ENCODE results near the gene EXOC7.

DNA sequence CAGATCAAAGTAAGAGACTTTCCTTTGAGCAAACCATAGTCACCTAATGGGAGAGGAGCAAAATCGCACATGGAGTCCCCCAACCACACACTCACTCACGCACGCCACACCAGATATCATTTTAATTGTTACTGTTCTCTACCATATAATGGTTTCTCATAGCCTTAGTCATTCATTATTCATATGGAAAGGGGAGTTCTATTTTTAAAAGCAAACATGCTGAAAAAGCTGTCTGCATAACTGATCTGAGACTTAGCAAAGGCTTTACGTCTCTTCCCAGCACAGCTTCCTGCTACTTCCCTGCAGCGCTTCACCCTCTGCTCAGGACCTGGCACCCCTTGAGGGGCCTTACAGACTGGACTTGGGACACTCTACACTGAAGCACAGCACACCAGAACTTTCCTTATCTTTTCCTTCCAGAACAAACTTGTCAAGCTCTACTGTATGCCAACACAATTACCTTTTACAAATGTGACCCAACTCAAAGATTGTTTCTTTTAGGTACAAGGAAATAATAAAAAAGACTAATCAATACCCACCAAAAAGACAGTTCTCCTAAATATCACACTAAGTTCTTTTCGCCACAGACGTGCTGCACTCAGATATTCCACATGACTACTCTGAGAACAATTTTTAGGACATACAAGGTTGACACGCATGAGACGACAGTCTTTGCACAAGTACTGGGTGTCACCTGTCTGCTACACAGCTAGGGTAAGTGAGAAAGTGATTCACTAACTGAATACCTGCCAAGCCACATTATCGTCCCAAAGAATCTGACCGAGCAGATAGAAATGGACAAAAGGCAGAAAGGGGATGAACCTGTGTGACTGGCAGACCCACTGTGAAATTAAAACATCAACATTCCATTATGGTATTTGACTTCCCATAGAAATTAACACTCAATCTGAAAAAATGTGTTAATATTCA lies 52.8 kb downstream of the EXOC7 start:
- TF ChIP-seq, protein P1, sequence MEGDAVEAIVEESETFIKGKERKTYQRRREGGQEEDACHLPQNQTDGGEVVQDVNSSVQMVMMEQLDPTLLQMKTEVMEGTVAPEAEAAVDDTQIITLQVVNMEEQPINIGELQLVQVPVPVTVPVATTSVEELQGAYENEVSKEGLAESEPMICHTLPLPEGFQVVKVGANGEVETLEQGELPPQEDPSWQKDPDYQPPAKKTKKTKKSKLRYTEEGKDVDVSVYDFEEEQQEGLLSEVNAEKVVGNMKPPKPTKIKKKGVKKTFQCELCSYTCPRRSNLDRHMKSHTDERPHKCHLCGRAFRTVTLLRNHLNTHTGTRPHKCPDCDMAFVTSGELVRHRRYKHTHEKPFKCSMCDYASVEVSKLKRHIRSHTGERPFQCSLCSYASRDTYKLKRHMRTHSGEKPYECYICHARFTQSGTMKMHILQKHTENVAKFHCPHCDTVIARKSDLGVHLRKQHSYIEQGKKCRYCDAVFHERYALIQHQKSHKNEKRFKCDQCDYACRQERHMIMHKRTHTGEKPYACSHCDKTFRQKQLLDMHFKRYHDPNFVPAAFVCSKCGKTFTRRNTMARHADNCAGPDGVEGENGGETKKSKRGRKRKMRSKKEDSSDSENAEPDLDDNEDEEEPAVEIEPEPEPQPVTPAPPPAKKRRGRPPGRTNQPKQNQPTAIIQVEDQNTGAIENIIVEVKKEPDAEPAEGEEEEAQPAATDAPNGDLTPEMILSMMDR (conservative IDR thresholded peaks at IDR 0.05 in 1 of 2, IDR thresholded peaks at IDR 0.05 in 1 of 2; ENCODE audit: extremely low read depth in 1 of 2, insufficient read depth in 1 of 2, low read depth in 1 of 2, low read length in 2 of 2): no peak
- no peak for TF ChIP-seq EZH2 (IDR thresholded peaks at IDR 0.05; ENCODE audit: borderline replicate concordance, low read length)
